ENCODE data around the gene RAB11A. TPM values are rescaled to one million over a fixed set of nuclear protein-coding genes. Genes with fewer than 3 reads are reported as not detected.

RAB11A gene
- total RNA-seq, 1 donor from 2014 or later: 247 TPM

GRCh38 chr15:65939901-65940617 lies 70.8 kb downstream of the RAB11A start:
- Histone ChIP-seq H3K4me2 (ENCODE audit: low read length) (peak overlapping the region; percentile 58), H4K20me1 (ENCODE audit: insufficient read depth, low read length) (no peaks in the 10 kb centered on the region), H3K27me3 (ENCODE audit: insufficient read depth, low read length) (no peaks in the 10 kb centered on the region), H3K27ac (ENCODE audit: low read depth, low read length) (peak overlapping the region; percentile 29), H3K9ac (ENCODE audit: low read length) (no peak overlapping the region), H3K4me3 (ENCODE audit: insufficient read depth, low read depth, low read length) (no peak overlapping the region), H2AFZ (ENCODE audit: low read depth, low read length) (no peak overlapping the region), H3K4me1 (ENCODE audit: insufficient read depth, low read length) (peaks cover 14% of the 10 kb centered on the region), H3K36me3 (ENCODE audit: insufficient read depth, low read length) (no peaks in the 10 kb centered on the region), H3K79me2 (ENCODE audit: insufficient read depth, low read length) (no peaks in the 10 kb centered on the region), H3K9me3 (ENCODE audit: insufficient read depth, low read depth, low read length) (no peaks in the 10 kb centered on the region)
- Mint-ChIP-seq H3K27me3 (ENCODE audit: low read depth, unreplicated experiment) (peaks cover 14% of the 10 kb centered on the region), H3K36me3 (ENCODE audit: low read depth, unreplicated experiment) (no peaks in the 10 kb centered on the region), H3K9me3 (ENCODE audit: unreplicated experiment) (no peaks in the 10 kb centered on the region), H3K27ac (ENCODE audit: unreplicated experiment) (peak overlapping the region; percentile 48), H3K4me3 (ENCODE audit: unreplicated experiment) (no peak overlapping the region), H3K4me1 (ENCODE audit: low read depth, unreplicated experiment) (peaks cover 11% of the 10 kb centered on the region)
- FAIRE-seq: peak; percentile 54
- TF ChIP-seq EZH2 (IDR thresholded peaks at IDR 0.05; ENCODE audit: insufficient read depth, low read length) (no peak), CTCF (IDR thresholded peaks at IDR 0.05; ENCODE audit: insufficient read depth, low read depth, low read length) (no peak)
- peak; percentile 95 for DNase-seq (ENCODE audit: low read depth)

- H3K79me2 ChIP-seq (ENCODE audit: insufficient read depth, low read length): no peaks in the 10 kb centered on the region
- no peaks in the 10 kb centered on the region for H4K20me1 ChIP-seq (ENCODE audit: insufficient read depth, low read length)
- TF ChIP-seq CTCF (IDR thresholded peaks at IDR 0.05; ENCODE audit: insufficient read depth, low read depth, low read length): no peak
- no peak overlapping the region for H3K4me3 ChIP-seq (ENCODE audit: insufficient read depth, low read depth, low read length)
- Mint-ChIP-seq H3K9me3 (ENCODE audit: unreplicated experiment) (no peaks in the 10 kb centered on the region), H3K27me3 (ENCODE audit: low read depth, unreplicated experiment) (peaks cover 14% of the 10 kb centered on the region), H3K27ac (ENCODE audit: unreplicated experiment) (peak overlapping the region; percentile 47), H3K4me1 (ENCODE audit: low read depth, unreplicated experiment) (peaks cover 11% of the 10 kb centered on the region), H3K4me3 (ENCODE audit: unreplicated experiment) (no peak overlapping the region), H3K36me3 (ENCODE audit: low read depth, unreplicated experiment) (no peaks in the 10 kb centered on the region)
- H3K27ac ChIP-seq (ENCODE audit: low read depth, low read length): no peak overlapping the region
- FAIRE-seq (no peak), DNase-seq (ENCODE audit: low read depth) (peak; percentile 56)
- no peaks in the 10 kb centered on the region for H3K27me3 ChIP-seq (ENCODE audit: insufficient read depth, low read length)
- H3K4me2 ChIP-seq (ENCODE audit: low read length): peak overlapping the region; percentile 58
- H3K4me1 ChIP-seq (ENCODE audit: insufficient read depth, low read length): peaks cover 14% of the 10 kb centered on the region
- no peaks in the 10 kb centered on the region for H3K36me3 ChIP-seq (ENCODE audit: insufficient read depth, low read length)
- H2AFZ ChIP-seq (ENCODE audit: low read depth, low read length): no peak overlapping the region
- H3K9ac ChIP-seq (ENCODE audit: low read length): no peak overlapping the region
- no peaks in the 10 kb centered on the region for H3K9me3 ChIP-seq (ENCODE audit: insufficient read depth, low read depth, low read length)
Observed at GRCh38 chr15:65940618-65940909, 71.3 kb downstream of the RAB11A start.

Other genes starting within 250 kb of the RAB11A start
- gene SLC24A1, start 247.6 kb upstream of the RAB11A start, total RNA-seq: 10.3 and 12.4 TPM in 2 replicates
- 13.9 and 15.8 TPM in 2 replicates for gene DENND4A, start 77.2 kb upstream of the RAB11A start, total RNA-seq

Data from astrocyte (in vitro differentiated cells and primary cell).